HepG2 (cell line): ENCODE data around the gene CPSF4. TPM values are rescaled to one million over a fixed set of nuclear protein-coding genes. Genes with fewer than 3 reads are reported as not detected.
A peak's percentile ranks its signal among the peaks of the same experiment; 100 is the strongest.

Experiments used
- HDAC1 ChIP-seq: sonication (generic); formaldehyde crosslinking; IDR thresholded peaks from 2 replicates; pipeline ENCODE4 v1.5.1; 2020; ENCODE audit warnings: mild to moderate bottlenecking, missing genetic modification reagents
- JARID2 ChIP-seq: sonication (generic); formaldehyde crosslinking; IDR thresholded peaks from 2 replicates; pipeline ENCODE4 v1.8.1; 2023; ENCODE audit warnings: missing genetic modification reagents, inconsistent platforms; ENCODE audit not compliant: insufficient replicate concordance
- MEF2D ChIP-seq: sonication (generic); formaldehyde crosslinking; IDR thresholded peaks from 2 replicates; pipeline ENCODE4 v1.5.1; 2020; ENCODE audit warnings: mild to moderate bottlenecking, missing genetic modification reagents
- NFKB2 ChIP-seq: sonication (generic); formaldehyde crosslinking; IDR thresholded peaks from 2 replicates; pipeline ENCODE4 v1.4.0; 2020; ENCODE audit warnings: missing genetic modification reagents, borderline replicate concordance
- PAX8 ChIP-seq: sonication (generic); formaldehyde crosslinking; IDR thresholded peaks from 2 replicates; pipeline ENCODE4 v1.8.0; 2022; ENCODE audit warnings: mild to moderate bottlenecking, missing genetic modification reagents, borderline replicate concordance
- PCBP1 ChIP-seq: fragments of 200-400 bp; formaldehyde crosslinking; IDR thresholded peaks from 2 replicates; pipeline ENCODE4 v1.6.1; 2017; ENCODE audit warnings: mild to moderate bottlenecking, low read depth, low read length, borderline replicate concordance
- PHF21A ChIP-seq: sonication (generic); formaldehyde crosslinking; IDR thresholded peaks from 2 replicates; pipeline ENCODE4 v1.5.0; 2020; ENCODE audit warnings: mild to moderate bottlenecking, missing genetic modification reagents
- PITX1 ChIP-seq: sonication (generic); formaldehyde crosslinking; IDR thresholded peaks from 2 replicates; pipeline ENCODE4 v1.5.1; 2020; ENCODE audit warnings: mild to moderate bottlenecking, missing genetic modification reagents
- RFX5 ChIP-seq: IDR thresholded peaks from 2 replicates; pipeline ENCODE4 v1.6.1; 2011; ENCODE audit warnings: low read depth, low read length, improper control_type of control experiment
- SKI ChIP-seq: fragments of 450-650 bp; IDR thresholded peaks from one replicate; pipeline ENCODE4 v1.6.1; 2018; ENCODE audit warnings: mild to moderate bottlenecking; ENCODE audit not compliant: partially characterized antibody
- SOX6 ChIP-seq, 2 experiments: fragments of 450-650 bp in 1 of 2; sonication (generic) in 1 of 2; formaldehyde crosslinking in 1 of 2; IDR thresholded peaks; 2 replicates each; pipeline versions ENCODE4 v1.4.0 to v1.6.1; 2017 to 2020; ENCODE audit warnings: antibody characterized with exemption in 1 of 2, mild to moderate bottlenecking in 1 of 2, missing genetic modification reagents in 1 of 2
- SP2 ChIP-seq: sonication (generic); formaldehyde crosslinking; IDR thresholded peaks from 2 replicates; pipeline ENCODE4 v1.5.1; 2020; ENCODE audit warnings: mild to moderate bottlenecking, missing genetic modification reagents
- SRSF9 ChIP-seq: fragments of 200-400 bp; formaldehyde crosslinking; IDR thresholded peaks from 2 replicates; pipeline ENCODE4 v1.6.1; 2018; ENCODE audit warnings: borderline replicate concordance, mild to moderate bottlenecking, low read depth, low read length; ENCODE audit not compliant: insufficient read depth, poor library complexity, severe bottlenecking
- ZNF224 ChIP-seq: sonication (generic); formaldehyde crosslinking; IDR thresholded peaks from 2 replicates; pipeline ENCODE4 v1.5.0; 2020; ENCODE audit warnings: mild to moderate bottlenecking, missing genetic modification reagents
- ZNF275 ChIP-seq: sonication (generic); formaldehyde crosslinking; IDR thresholded peaks from 2 replicates; pipeline ENCODE4 v1.8.0; 2022; ENCODE audit warnings: missing genetic modification reagents, mild to moderate bottlenecking, inconsistent platforms, borderline replicate concordance
- ZNF451 ChIP-seq: sonication (generic); formaldehyde crosslinking; IDR thresholded peaks from 2 replicates; pipeline ENCODE4 v1.5.0; 2020; ENCODE audit warnings: mild to moderate bottlenecking, missing genetic modification reagents
- ZNF503 ChIP-seq: sonication (generic); formaldehyde crosslinking; IDR thresholded peaks from 2 replicates; pipeline ENCODE4 v1.4.0; 2020; ENCODE audit warnings: missing genetic modification reagents
- ZNF510 ChIP-seq: sonication (generic); formaldehyde crosslinking; IDR thresholded peaks from 2 replicates; pipeline ENCODE4 v1.4.0; 2020; ENCODE audit warnings: low read depth, mild to moderate bottlenecking, missing genetic modification reagents
- ZNF562 ChIP-seq: sonication (generic); formaldehyde crosslinking; IDR thresholded peaks from 2 replicates; pipeline ENCODE4 v1.8.0; 2022; ENCODE audit warnings: missing genetic modification reagents, borderline replicate concordance
- ZNF619 ChIP-seq: sonication (generic); formaldehyde crosslinking; IDR thresholded peaks from 2 replicates; pipeline ENCODE4 v1.4.0; 2020; ENCODE audit warnings: mild to moderate bottlenecking, missing genetic modification reagents
- ZNF761 ChIP-seq: sonication (generic); formaldehyde crosslinking; conservative IDR thresholded peaks from 2 replicates; pipeline ENCODE4 v1.4.0; 2020; ENCODE audit warnings: mild to moderate bottlenecking, missing genetic modification reagents
- ZNF781 ChIP-seq: sonication (generic); formaldehyde crosslinking; IDR thresholded peaks from 2 replicates; pipeline ENCODE4 v1.5.1; 2020; ENCODE audit warnings: borderline replicate concordance, mild to moderate bottlenecking, missing genetic modification reagents; ENCODE audit errors: not compliant biosample characterization
- ZNF878 ChIP-seq: sonication (generic); formaldehyde crosslinking; IDR thresholded peaks from 2 replicates; pipeline ENCODE4 v1.8.1; 2023; ENCODE audit warnings: mild to moderate bottlenecking, missing genetic modification reagents, moderate library complexity
- ZNF883 ChIP-seq: sonication (generic); formaldehyde crosslinking; IDR thresholded peaks from 2 replicates; pipeline ENCODE4 v1.5.1; 2020; ENCODE audit warnings: mild to moderate bottlenecking, missing genetic modification reagents; ENCODE audit errors: not compliant biosample characterization
- ZNF891 ChIP-seq: sonication (generic); formaldehyde crosslinking; IDR thresholded peaks from 2 replicates; pipeline ENCODE4 v1.5.0; 2020; ENCODE audit warnings: mild to moderate bottlenecking, missing genetic modification reagents
- polyA plus RNA-seq, 8 experiments: library from polyadenylated mRNA; depleted of rRNA in 3 of 8; stranded (reverse) in 7 of 8; unstranded in 1 of 8; fragments of >200 nt; fragmentation: Illumina TruSeq in 4 of 8; extraction: Trizol in 4 of 8; gene quantifications; 2 replicates each; pipeline versions ENCODE4 v1.2.1 to v1.2.3, GENCODE V29; 2011 to 2016; ENCODE audit warnings: low read depth in 4 of 8, missing spikeins in 1 of 8, mixed read lengths in 1 of 8; ENCODE audit not compliant: insufficient read depth in 1 of 8
- total RNA-seq, 5 experiments: library from RNA; depleted of rRNA; stranded (reverse); fragments of >200 nt; fragmentation: Illumina TruSeq; extraction: Trizol; gene quantifications; 2 replicates each; pipeline ENCODE4 v1.2.3, GENCODE V29; 2016; ENCODE audit warnings: low read depth in 1 of 5
- TF ChIP-seq, protein P1 (sequence below): sonication (generic); formaldehyde crosslinking; IDR thresholded peaks from 2 replicates; pipeline ENCODE4 v1.5.0; 2020; ENCODE audit warnings: mild to moderate bottlenecking, low read depth, missing genetic modification reagents, borderline replicate concordance

The CPSF4 gene
- total and polyA plus RNA-seq, 2 of the 13 experiments (the other 11 are each of a cell fraction or from before 2014, with no cell fraction given), result 34.1 to 49.6 TPM

DNA sequence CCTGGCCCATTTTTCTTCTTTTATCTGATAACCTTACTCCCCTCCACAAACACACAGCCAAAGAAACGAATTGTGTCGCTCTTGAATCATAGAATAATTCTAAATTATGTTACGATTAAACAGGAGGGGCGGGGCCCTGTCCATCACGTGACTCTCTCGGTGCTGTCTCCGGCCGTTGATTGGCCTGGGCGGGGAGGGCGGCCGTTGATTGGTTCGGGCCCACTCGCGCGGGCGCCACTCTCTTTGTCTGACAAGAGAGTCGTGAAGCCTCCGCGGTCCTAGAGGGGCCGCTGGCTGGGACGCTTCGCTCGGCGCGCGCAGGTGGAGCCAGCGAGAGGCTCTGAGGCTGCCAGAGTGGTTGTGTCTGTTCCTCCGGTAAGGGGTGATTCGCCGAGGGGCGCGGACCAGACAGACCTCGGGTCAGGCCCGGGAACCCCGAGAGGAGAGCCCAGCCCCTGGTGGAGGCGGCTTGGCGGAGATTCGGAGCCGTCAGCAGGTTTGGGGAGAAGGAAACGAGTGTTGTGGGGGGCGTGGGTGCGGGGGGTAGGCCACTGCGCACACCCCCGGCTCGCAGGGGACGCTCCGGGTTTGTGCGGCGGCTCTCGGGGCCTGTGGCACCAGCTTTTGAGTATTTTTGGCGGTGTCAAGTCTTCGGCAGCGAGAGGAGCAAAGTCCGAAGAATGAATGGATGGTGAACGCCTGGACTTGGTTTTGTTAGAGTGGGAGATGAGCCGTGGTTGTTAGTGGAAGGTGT is 34.0 kb downstream of the CPSF4 start, which contains the start of gene ZNF789 (continued):
- TF ChIP-seq ZNF619 (CRISPR knock-in tag) (0 out of 2 replicates have a peak, but pooled peaks have one; percentile 25), ZNF510 (CRISPR knock-in tag) (peak; percentile 63; the same call in 1 of the 2 replicates), ZNF891 (CRISPR knock-in tag) (peak; percentile 86), SP2 (CRISPR knock-in tag) (peak; percentile 81), PHF21A (CRISPR knock-in tag) (peak; percentile 81), ZNF275 (CRISPR knock-in tag) (no peak; the same call in 1 of the 2 replicates), SOX6 (IDR thresholded peaks at IDR 0.05) (no peak), SOX6 (CRISPR knock-in tag; IDR thresholded peaks at IDR 0.05) (peak; percentile 23), SRSF9 (no peak), MEF2D (CRISPR knock-in tag) (peak; percentile 36; the same call in 1 of the 2 replicates), ZNF878 (CRISPR knock-in tag) (peak; percentile 73), ZNF781 (peak; percentile 55), HDAC1 (CRISPR knock-in tag) (peak; percentile 80), ZNF503 (CRISPR knock-in tag) (0 out of 2 replicates have a peak, but pooled peaks have one; percentile 21), ZNF224 (CRISPR knock-in tag) (0 out of 2 replicates have a peak, but pooled peaks have one; percentile 79), ZNF883 (CRISPR knock-in tag) (peak; percentile 71), ZNF761 (peak; percentile 70; the same call in 1 of the 2 replicates), PAX8 (CRISPR knock-in tag) (peak; percentile 83; the same call in 1 of the 2 replicates), NFKB2 (CRISPR knock-in tag) (peak; percentile 78; the same call in 1 of the 2 replicates), RFX5 (peak; percentile 45), PCBP1 (peak; percentile 51; the same call in 1 of the 2 replicates), ZNF562 (CRISPR knock-in tag) (no peak), SKI (peak; percentile 23), PITX1 (CRISPR knock-in tag) (peak; percentile 13; the same call in 1 of the 2 replicates), JARID2 (CRISPR knock-in tag) (no peak), ZNF451 (peak; percentile 70; the same call in 1 of the 2 replicates)
- TF ChIP-seq, protein P1, sequence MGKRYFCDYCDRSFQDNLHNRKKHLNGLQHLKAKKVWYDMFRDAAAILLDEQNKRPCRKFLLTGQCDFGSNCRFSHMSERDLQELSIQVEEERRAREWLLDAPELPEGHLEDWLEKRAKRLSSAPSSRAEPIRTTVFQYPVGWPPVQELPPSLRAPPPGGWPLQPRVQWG (CRISPR knock-in tag), result no peak
